ENCODE measurements around the gene B3GNT5.

GRCh38 chr3:183308751-183309150 is 55.7 kb downstream of the B3GNT5 start:
- TF ChIP-seq, protein P1, sequence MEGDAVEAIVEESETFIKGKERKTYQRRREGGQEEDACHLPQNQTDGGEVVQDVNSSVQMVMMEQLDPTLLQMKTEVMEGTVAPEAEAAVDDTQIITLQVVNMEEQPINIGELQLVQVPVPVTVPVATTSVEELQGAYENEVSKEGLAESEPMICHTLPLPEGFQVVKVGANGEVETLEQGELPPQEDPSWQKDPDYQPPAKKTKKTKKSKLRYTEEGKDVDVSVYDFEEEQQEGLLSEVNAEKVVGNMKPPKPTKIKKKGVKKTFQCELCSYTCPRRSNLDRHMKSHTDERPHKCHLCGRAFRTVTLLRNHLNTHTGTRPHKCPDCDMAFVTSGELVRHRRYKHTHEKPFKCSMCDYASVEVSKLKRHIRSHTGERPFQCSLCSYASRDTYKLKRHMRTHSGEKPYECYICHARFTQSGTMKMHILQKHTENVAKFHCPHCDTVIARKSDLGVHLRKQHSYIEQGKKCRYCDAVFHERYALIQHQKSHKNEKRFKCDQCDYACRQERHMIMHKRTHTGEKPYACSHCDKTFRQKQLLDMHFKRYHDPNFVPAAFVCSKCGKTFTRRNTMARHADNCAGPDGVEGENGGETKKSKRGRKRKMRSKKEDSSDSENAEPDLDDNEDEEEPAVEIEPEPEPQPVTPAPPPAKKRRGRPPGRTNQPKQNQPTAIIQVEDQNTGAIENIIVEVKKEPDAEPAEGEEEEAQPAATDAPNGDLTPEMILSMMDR (IDR thresholded peaks at IDR 0.05) = no peak
- no peak for TF ChIP-seq POLR2AphosphoS5 (IDR thresholded peaks at IDR 0.05; ENCODE audit: low read depth, low read length)
- TF ChIP-seq SIN3A (IDR thresholded peaks at IDR 0.05; ENCODE audit: borderline replicate concordance, insufficient read depth, low read depth, low read length) = no peak
- no peak for TF ChIP-seq REST (IDR thresholded peaks at IDR 0.05; ENCODE audit: insufficient read depth in 1 of 2, low read depth in 2 of 2, low read length in 1 of 2)

Data from Panc1 (cell line).